Ramos (cell line): ENCODE measurements around the gene DLEC1.

Experiments
- in situ Hi-C: fragments of 300-500 bp; cut with MboI; formaldehyde crosslinking; loops from one replicate; pipeline ENCODE4 v1.14.3; 2022; ENCODE audit warnings: low sequenced_read_pairs; ENCODE audit not compliant: unreplicated experiment

The DLEC1 gene

GRCh38 chr3:38101811-38102443, 62.9 kb downstream of the DLEC1 start:
- in situ Hi-C loops = no loop called here

GRCh38 chr3:38102444-38102814, 63.4 kb downstream of the DLEC1 start:
- in situ Hi-C loops = no loop called here

GRCh38 chr3:38105525-38105924, 66.5 kb downstream of the DLEC1 start:
- in situ Hi-C loops = no loop called here

GRCh38 chr3:38107911-38108648, 69.1 kb downstream of the DLEC1 start:
- in situ Hi-C loops = no loop called here

GRCh38 chr3:38108649-38109579, 69.9 kb downstream of the DLEC1 start:
- in situ Hi-C loops = no loop called here

GRCh38 chr3:38109580-38110313, 70.7 kb downstream of the DLEC1 start:
- in situ Hi-C loops = no loop called here

- in situ Hi-C loops = no loop called here
Observed at GRCh38 chr3:38110314-38111050, 71.5 kb downstream of the DLEC1 start.

- in situ Hi-C loops = no loop called here
Observed at GRCh38 chr3:38111201-38111600, 72.2 kb downstream of the DLEC1 start.

- in situ Hi-C loops = no loop called here
Observed at GRCh38 chr3:38111696-38112377, 72.8 kb downstream of the DLEC1 start.

- in situ Hi-C loops = no loop called here
Observed at GRCh38 chr3:38112378-38112761, 73.4 kb downstream of the DLEC1 start.

- in situ Hi-C loops = no loop called here
Observed at GRCh38 chr3:38114052-38114874, 75.3 kb downstream of the DLEC1 start.

- in situ Hi-C loops = loop anchor here (5.0 kb wide), 1 partner anchor 367 kb away; no protein-coding TSS in a partner anchor
Observed at GRCh38 chr3:38114875-38115644, 76.1 kb downstream of the DLEC1 start.

- in situ Hi-C loops = loop anchor here (5.0 kb wide), 1 partner anchor 366 kb away; no protein-coding TSS in a partner anchor
Observed at GRCh38 chr3:38115645-38116427, 76.8 kb downstream of the DLEC1 start.

GRCh38 chr3:38116471-38117162, 77.6 kb downstream of the DLEC1 start:
- in situ Hi-C loops = loop anchor here (5.0 kb wide), 1 partner anchor 366 kb away; no protein-coding TSS in a partner anchor

- in situ Hi-C loops = loop anchor here (5.0 kb wide), 1 partner anchor 365 kb away; no protein-coding TSS in a partner anchor
Observed at GRCh38 chr3:38117163-38117716, 78.2 kb downstream of the DLEC1 start.
